B cell (primary cell): ENCODE results near the gene CYTH4. TPM values are rescaled to one million over a fixed set of nuclear protein-coding genes. Genes with fewer than 3 reads are reported as not detected.
A peak's percentile ranks its signal among the peaks of the same experiment; 100 is the strongest.

ENCODE experiments used
- ATAC-seq: fragments of 200-7000 bp; cut with Tn5 transposase; one replicate; pipeline ENCODE4 v1.10.0; 2021; ENCODE audit warnings: low read depth, mild to moderate bottlenecking, moderate number of reproducible peaks, moderate library complexity
- CTCF ChIA-PET: fragments of 350-600 bp; sonication (Branson Sonifier 250); formaldehyde crosslinking; loops from one replicate; lab custom pipeline; 2021; ENCODE audit warnings: antibody characterized with exemption, inconsistent platforms; lab: Charles Lee
- POLR2A ChIA-PET: fragments of 350-600 bp; sonication (Branson Sonifier 250); formaldehyde crosslinking; loops from one replicate; lab custom pipeline; 2021; ENCODE audit warnings: antibody characterized with exemption; lab: Charles Lee
- DNase-seq: peaks from one replicate; pipeline ENCODE4 v3.0.0; 2013
- H2AFZ ChIP-seq: 2 replicates; pipeline ENCODE4 v1.6.1; 2012; ENCODE audit warnings: mild to moderate bottlenecking, low read depth, low read length; ENCODE audit not compliant: insufficient read depth, poor library complexity, severe bottlenecking
- H3K27ac ChIP-seq, 2 donors: 1 replicate in 1 of 2; 2 replicates in 1 of 2; pipeline ENCODE4 v1.5.1; 2012 to 2013; ENCODE audit warnings: low read length in 2 of 2, mild to moderate bottlenecking in 2 of 2, moderate library complexity in 1 of 2
- H3K27me3 ChIP-seq, 4 experiments: fragments of 200-600 bp in 1 of 4; sonication (generic) in 1 of 4; replicated peaks in 1 of 4; 1 replicate in 2 of 4; 2 replicates in 2 of 4; pipeline versions ENCODE4 v1.6.1 to v1.7.0; 2013 to 2016; ENCODE audit warnings: low read length in 3 of 4, mild to moderate bottlenecking in 2 of 4, mixed read lengths in 1 of 4, moderate library complexity in 1 of 4; ENCODE audit not compliant: insufficient read depth in 4 of 4, control insufficient read depth in 3 of 4; ENCODE audit errors: control extremely low read depth in 1 of 4
- H3K36me3 ChIP-seq, 2 experiments: replicated peaks in 1 of 2; 1 replicate in 1 of 2; 2 replicates in 1 of 2; pipeline versions ENCODE4 v1.6.1 to v1.7.1; 2013; ENCODE audit warnings: low read length in 1 of 2; ENCODE audit not compliant: insufficient read depth in 2 of 2, control insufficient read depth in 1 of 2; ENCODE audit errors: control extremely low read depth in 1 of 2, extremely low read depth in 1 of 2
- H3K4me1 ChIP-seq, 2 donors: fragments of 200-600 bp in 1 of 2; sonication (generic) in 1 of 2; 1 replicate in 1 of 2; 2 replicates in 1 of 2; pipeline versions ENCODE4 v1.5.1 to v1.6.1; 2013 to 2017; ENCODE audit warnings: low read length in 2 of 2; ENCODE audit not compliant: control insufficient read depth in 2 of 2, insufficient read depth in 2 of 2
- H3K4me2 ChIP-seq: replicated peaks from 2 replicates; pipeline ENCODE3; 2012; ENCODE audit warnings: mild to moderate bottlenecking, low read depth, low read length; ENCODE audit not compliant: poor library complexity, severe bottlenecking
- H3K4me3 ChIP-seq, 5 experiments: fragments of 200-600 bp in 1 of 5; sonication (generic) in 1 of 5; 1 replicate in 3 of 5; 2 replicates in 2 of 5; pipeline versions ENCODE4 v1.5.1 to v1.7.0; 2011 to 2016; ENCODE audit warnings: low read length in 4 of 5, mild to moderate bottlenecking in 4 of 5, low read depth in 2 of 5, control low read depth in 1 of 5, moderate library complexity in 1 of 5; ENCODE audit not compliant: insufficient read depth in 1 of 5; ENCODE audit errors: control extremely low read depth in 1 of 5, extremely low read depth in 1 of 5
- H3K79me2 ChIP-seq: fragments of 200-600 bp; sonication (generic); one replicate; pipeline ENCODE4 v1.6.0; 2016; ENCODE audit warnings: low read length; ENCODE audit not compliant: control insufficient read depth, insufficient read depth
- H3K9ac ChIP-seq: fragments of 200-600 bp; sonication (generic); 2 replicates; pipeline ENCODE4 v1.6.1; 2017; ENCODE audit warnings: mild to moderate bottlenecking, low read length, moderate library complexity
- H3K9me3 ChIP-seq, 3 donors: one replicate each; pipeline versions ENCODE4 v1.6.1 to v1.7.1; 2013; ENCODE audit warnings: low read length in 2 of 3; ENCODE audit not compliant: control insufficient read depth in 2 of 3, insufficient read depth in 1 of 3; ENCODE audit errors: control extremely low read depth in 1 of 3
- H4K20me1 ChIP-seq: 2 replicates; pipeline ENCODE4 v1.6.0; 2012; ENCODE audit warnings: mild to moderate bottlenecking, low read length; ENCODE audit not compliant: insufficient read depth, control insufficient read depth, poor library complexity, severe bottlenecking
- H3K27ac Mint-ChIP-seq: one replicate; pipeline ENCODE4 v1.8.0; 2021; ENCODE audit warnings: mixed read lengths
- H3K27me3 Mint-ChIP-seq: one replicate; pipeline ENCODE4 v1.8.0; 2021; ENCODE audit warnings: mixed read lengths
- H3K4me1 Mint-ChIP-seq: one replicate; pipeline ENCODE4 v1.8.0; 2021; ENCODE audit warnings: mixed read lengths
- H3K4me3 Mint-ChIP-seq: one replicate; pipeline ENCODE4 v1.8.0; 2021; ENCODE audit warnings: mixed read lengths
- H3K9me3 Mint-ChIP-seq: one replicate; pipeline ENCODE4 v1.8.0; 2022; ENCODE audit warnings: mixed read lengths; ENCODE audit not compliant: insufficient read depth
- EZH2 ChIP-seq: IDR thresholded peaks from 2 replicates; pipeline ENCODE4 v1.6.1; 2012; ENCODE audit warnings: borderline replicate concordance, low read depth, mild to moderate bottlenecking, moderate library complexity, low read length; ENCODE audit not compliant: insufficient read depth, poor library complexity, severe bottlenecking
- WGBS: methylation state at CpG from one replicate; pipeline ENCODE4 v1.1.5; 2013; ENCODE audit warnings: missing lambda C conversion rate; ENCODE audit not compliant: insufficient coverage; 5-methylcytosine and 5-hydroxymethylcytosine counted together
- intact Hi-C: fragments of 100-400 bp; cut with micrococcal nuclease; formaldehyde crosslinking; loops from one replicate; pipeline ENCODE4 v1.10.0; 2022
- polyA plus RNA-seq: library from polyadenylated mRNA; depleted of rRNA; stranded (reverse); fragments of >200 nt; gene quantifications from 2 replicates; pipeline ENCODE4 v1.2.3, GENCODE V29; 2012
- total RNA-seq, 2 donors: library from RNA; stranded (reverse); fragments of 120-200 nt in 1 of 2; gene quantifications; 1 replicate in 1 of 2; 2 replicates in 1 of 2; pipeline versions ENCODE4 v1.2.3 to v1.2.4, GENCODE V29; 2013 to 2022
- TF ChIP-seq, protein P1 (sequence below): fragments of 200-600 bp; IDR thresholded peaks from one replicate; pipeline ENCODE4 v1.8.0; 2022; ENCODE audit warnings: antibody characterized with exemption, mild to moderate bottlenecking

CYTH4 gene
- total and polyA plus RNA-seq, 2 donors (not counting 1 experiment from before 2014, with no cell fraction given): 98.0 to 154 TPM

DNA sequence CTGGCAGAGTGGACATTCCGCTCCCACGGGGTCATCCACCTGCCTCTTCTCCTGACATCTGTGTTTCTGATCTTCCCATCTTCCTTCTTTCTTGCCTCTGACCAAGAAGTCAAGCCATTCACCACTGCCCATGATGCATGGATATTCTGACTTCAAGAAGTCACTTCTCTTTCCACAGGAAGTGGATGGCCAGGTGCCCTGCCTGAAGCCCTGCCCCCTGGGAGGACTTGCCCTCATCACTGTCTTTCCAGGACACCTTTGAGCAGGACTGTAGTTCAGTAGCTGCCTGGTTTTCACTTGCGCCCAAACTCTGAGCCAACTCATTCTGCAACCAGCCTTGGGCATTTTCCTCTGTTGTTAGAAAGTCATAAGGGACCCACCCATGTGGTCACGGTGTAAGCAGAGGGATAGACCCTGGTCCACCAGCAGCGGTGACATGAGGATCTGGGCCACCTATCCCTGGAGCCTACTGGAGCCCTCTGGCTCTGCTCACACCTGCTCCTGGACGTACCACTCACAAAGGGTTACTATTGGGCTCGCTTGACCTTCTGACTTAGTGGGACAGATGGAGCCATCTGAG, 6.9 kb downstream of the CYTH4 start:
- peak overlapping the region; percentile 67 for H3K27ac Mint-ChIP-seq
- peaks cover 65% of the 10 kb centered on the region for H3K4me1 Mint-ChIP-seq
- Histone ChIP-seq H4K20me1 (peaks cover 68% of the 10 kb centered on the region), H3K4me1 (peaks cover 5 to 21% of the 10 kb centered on the region in 2 donors), H3K36me3 (peaks cover 17 to 63% of the 10 kb centered on the region in 2 experiments), H3K9ac (no peak overlapping the region), H3K4me3 (no peak overlapping the region), H3K4me2 (no peak overlapping the region), H3K9me3 (peaks cover 0 to 30% (median 4%) of the 10 kb centered on the region in 3 donors), H3K27me3 (no peaks in the 10 kb centered on the region), H2AFZ (no peak overlapping the region), H3K27ac (no peak overlapping the region), H3K79me2 (peaks cover 7% of the 10 kb centered on the region)
- ChIA-PET POLR2A (no interaction called here), CTCF (interaction anchor here (1.3 kb wide), 1 partner anchor 10 kb away, joined by 4 read pairs; no protein-coding TSS in a partner anchor)
- peaks cover 4% of the 10 kb centered on the region for H3K9me3 Mint-ChIP-seq
- no peak overlapping the region for H3K4me3 Mint-ChIP-seq
- DNase-seq (no peak), ATAC-seq (no peak)
- intact Hi-C loops: no loop called here
- TF ChIP-seq EZH2: no peak
- TF ChIP-seq, protein P1, sequence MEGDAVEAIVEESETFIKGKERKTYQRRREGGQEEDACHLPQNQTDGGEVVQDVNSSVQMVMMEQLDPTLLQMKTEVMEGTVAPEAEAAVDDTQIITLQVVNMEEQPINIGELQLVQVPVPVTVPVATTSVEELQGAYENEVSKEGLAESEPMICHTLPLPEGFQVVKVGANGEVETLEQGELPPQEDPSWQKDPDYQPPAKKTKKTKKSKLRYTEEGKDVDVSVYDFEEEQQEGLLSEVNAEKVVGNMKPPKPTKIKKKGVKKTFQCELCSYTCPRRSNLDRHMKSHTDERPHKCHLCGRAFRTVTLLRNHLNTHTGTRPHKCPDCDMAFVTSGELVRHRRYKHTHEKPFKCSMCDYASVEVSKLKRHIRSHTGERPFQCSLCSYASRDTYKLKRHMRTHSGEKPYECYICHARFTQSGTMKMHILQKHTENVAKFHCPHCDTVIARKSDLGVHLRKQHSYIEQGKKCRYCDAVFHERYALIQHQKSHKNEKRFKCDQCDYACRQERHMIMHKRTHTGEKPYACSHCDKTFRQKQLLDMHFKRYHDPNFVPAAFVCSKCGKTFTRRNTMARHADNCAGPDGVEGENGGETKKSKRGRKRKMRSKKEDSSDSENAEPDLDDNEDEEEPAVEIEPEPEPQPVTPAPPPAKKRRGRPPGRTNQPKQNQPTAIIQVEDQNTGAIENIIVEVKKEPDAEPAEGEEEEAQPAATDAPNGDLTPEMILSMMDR: no peak
- H3K27me3 Mint-ChIP-seq: no peaks in the 10 kb centered on the region
- 80% methylated on average over 5 of the region's 7 CpGs for WGBS

DNA sequence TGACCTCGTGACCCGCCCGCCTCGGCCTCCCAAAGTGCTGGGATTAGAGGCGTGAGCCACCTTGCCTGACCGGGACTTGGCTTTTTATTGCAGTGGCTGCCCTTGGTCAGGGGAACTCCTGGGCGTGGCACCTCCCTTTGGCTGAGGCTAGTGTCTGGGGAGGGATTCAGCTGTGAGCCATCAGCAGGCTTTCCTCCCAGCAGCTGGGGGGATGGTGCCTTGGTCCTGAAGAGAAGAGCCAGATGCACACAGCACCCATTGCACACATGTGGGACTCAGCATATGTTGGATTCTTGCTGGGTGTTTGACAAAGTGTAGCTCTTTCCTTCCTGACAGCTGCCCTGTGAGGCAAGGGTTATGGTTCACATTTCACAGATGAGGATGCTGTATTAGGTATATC, 8.4 kb downstream of the CYTH4 start:
- H3K9me3 Mint-ChIP-seq: peaks cover 4% of the 10 kb centered on the region
- H3K4me3 Mint-ChIP-seq: no peak overlapping the region
- TF ChIP-seq EZH2: no peak
- TF ChIP-seq, protein P1: no peak
- Histone ChIP-seq H3K4me3 (no peak overlapping the region), H3K4me2 (no peak overlapping the region), H3K27me3 (no peaks in the 10 kb centered on the region), H2AFZ (no peak overlapping the region), H3K79me2 (peaks cover 5% of the 10 kb centered on the region), H3K36me3 (peaks cover 17 to 72% of the 10 kb centered on the region in 2 experiments), H3K4me1 (peaks cover 13 to 23% of the 10 kb centered on the region in 2 donors), H3K27ac (no peak overlapping the region), H3K9ac (no peak overlapping the region), H4K20me1 (peaks cover 72% of the 10 kb centered on the region), H3K9me3 (peaks cover 0 to 30% (median 4%) of the 10 kb centered on the region in 3 donors)
- DNase-seq (no peak), ATAC-seq (no peak)
- H3K27ac Mint-ChIP-seq: peak overlapping the region; percentile 44
- H3K27me3 Mint-ChIP-seq: no peaks in the 10 kb centered on the region
- H3K4me1 Mint-ChIP-seq: peaks cover 70% of the 10 kb centered on the region
- ChIA-PET CTCF (interaction anchor here (1.1 to 1.6 kb wide), 3 partner anchors 14 to 31 kb away, joined by 4 to 5 read pairs (median 5); no protein-coding TSS in a partner anchor), POLR2A (interaction anchor here (1.5 kb wide), 1 partner anchor 10 kb away, joined by 4 read pairs; no protein-coding TSS in a partner anchor)
- intact Hi-C loops: no loop called here
- WGBS: 97% methylated on average over 7 of the region's 7 CpGs
